ENCODE data around the gene DHRSX. TPM values are rescaled to one million over a fixed set of nuclear protein-coding genes. Genes with fewer than 3 reads are reported as not detected.
"Not testable (repeated sequence)": the region's sequence is repeated elsewhere in the genome, so short reads cannot be mapped to it uniquely, and the experiment has no call there.

DHRSX gene
- total and polyA plus RNA-seq, 2 donors (not counting 1 experiment from before 2014, with no cell fraction given), result 23.7 to 25.6 TPM

DNA sequence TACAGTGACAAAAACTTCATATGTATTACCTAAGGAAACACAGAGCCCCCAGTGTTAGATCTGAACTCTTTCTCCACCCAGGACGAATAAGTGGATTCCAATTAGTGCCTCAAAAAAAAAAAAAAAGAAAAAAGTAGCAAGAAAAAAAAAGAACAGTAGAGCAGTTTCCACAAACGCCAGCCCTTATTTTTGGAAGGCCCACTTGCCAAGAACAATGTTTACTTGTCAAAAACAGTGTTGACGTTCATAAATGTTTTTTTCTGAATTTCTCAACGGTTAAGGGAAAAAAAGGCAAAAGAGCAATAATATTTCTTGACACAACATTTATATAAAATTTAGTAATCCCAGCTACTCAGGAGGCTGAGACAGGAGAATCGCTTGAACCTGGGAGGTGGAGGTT lies 38.7 kb downstream of the DHRSX start:
- H3K36me3 ChIP-seq (ENCODE audit: control insufficient read depth, insufficient read depth, low read length), result no peaks in the 10 kb centered on the region
- DNase-seq (ENCODE audit: low read depth in 2 of 2), result peak in 1 of 2 donors; percentile 36
- no peaks in the 10 kb centered on the region for H3K9me3 ChIP-seq (ENCODE audit: control insufficient read depth, insufficient read depth, low read depth, low read length)
- peaks cover 4% of the 10 kb centered on the region for H3K4me1 ChIP-seq (ENCODE audit: control insufficient read depth, extremely low read depth, insufficient read depth, low read length)
- no peaks in the 10 kb centered on the region for H4K20me1 ChIP-seq (ENCODE audit: control insufficient read depth, extremely low read depth, insufficient read depth, low read length)
- H3K27ac ChIP-seq (ENCODE audit: insufficient read depth, low read length), result no peak overlapping the region
- no peaks in the 10 kb centered on the region for H3K27me3 ChIP-seq (ENCODE audit: control insufficient read depth, insufficient read depth, low read length)
- H3K4me3 ChIP-seq (replicated peaks in 1 of 4; ENCODE audit: control extremely low read depth in 1 of 4, insufficient read depth in 1 of 4, low read depth in 3 of 4, low read length in 4 of 4), result no peak overlapping the region
- H3K79me2 ChIP-seq (ENCODE audit: control insufficient read depth, insufficient read depth, low read length), result peaks cover 2% of the 10 kb centered on the region
- no peak overlapping the region for H2AFZ ChIP-seq (ENCODE audit: low read length)
- TF ChIP-seq EZH2 (IDR thresholded peaks at IDR 0.05; ENCODE audit: low read length, missing control alignments), result no peak
- TF ChIP-seq CTCF (conservative IDR thresholded peaks at IDR 0.05 in 1 of 2, IDR thresholded peaks at IDR 0.05 in 1 of 2; ENCODE audit: low read depth in 1 of 2, low read length in 2 of 2), result no peak
- H3K4me2 ChIP-seq (ENCODE audit: extremely low read depth, insufficient read depth, low read length), result no peak overlapping the region
- H3K9ac ChIP-seq (ENCODE audit: insufficient read depth, low read length), result no peak overlapping the region

- TF ChIP-seq EZH2 (IDR thresholded peaks at IDR 0.05; ENCODE audit: low read length, missing control alignments) (no peak), CTCF (conservative IDR thresholded peaks at IDR 0.05 in 1 of 2, IDR thresholded peaks at IDR 0.05 in 1 of 2; ENCODE audit: low read depth in 1 of 2, low read length in 2 of 2) (no peak)
- no peak overlapping the region for H3K27ac ChIP-seq (ENCODE audit: insufficient read depth, low read length)
- H3K4me2 ChIP-seq (ENCODE audit: extremely low read depth, insufficient read depth, low read length), result no peak overlapping the region
Measured at GRCh38 chrX:2461711-2462016, 39.1 kb downstream of the DHRSX start.

GRCh38 chrX:2460821-2461710 lies 39.7 kb downstream of the DHRSX start:
- H4K20me1 ChIP-seq (ENCODE audit: control insufficient read depth, extremely low read depth, insufficient read depth, low read length); H2AFZ ChIP-seq (ENCODE audit: low read length); H3K4me3 ChIP-seq (replicated peaks in 1 of 4; ENCODE audit: control extremely low read depth in 1 of 4, insufficient read depth in 1 of 4, low read depth in 3 of 4, low read length in 4 of 4); H3K36me3 ChIP-seq (ENCODE audit: control insufficient read depth, insufficient read depth, low read length); H3K9me3 ChIP-seq (ENCODE audit: control insufficient read depth, insufficient read depth, low read depth, low read length); H3K9ac ChIP-seq (ENCODE audit: insufficient read depth, low read length); H3K79me2 ChIP-seq (ENCODE audit: control insufficient read depth, insufficient read depth, low read length); H3K4me1 ChIP-seq (ENCODE audit: control insufficient read depth, extremely low read depth, insufficient read depth, low read length); H3K4me2 ChIP-seq (ENCODE audit: extremely low read depth, insufficient read depth, low read length); DNase-seq (ENCODE audit: low read depth in 2 of 2); H3K27ac ChIP-seq (ENCODE audit: insufficient read depth, low read length); H3K27me3 ChIP-seq (ENCODE audit: control insufficient read depth, insufficient read depth, low read length): not testable (repeated sequence)

More at GRCh38 chrX:2461711-2462016, 39.1 kb downstream of the DHRSX start:
- DNase-seq (ENCODE audit: low read depth in 2 of 2), result no peak
- Histone ChIP-seq H3K4me1 (ENCODE audit: control insufficient read depth, extremely low read depth, insufficient read depth, low read length) (peaks cover 4% of the 10 kb centered on the region), H4K20me1 (ENCODE audit: control insufficient read depth, extremely low read depth, insufficient read depth, low read length) (no peaks in the 10 kb centered on the region), H3K4me3 (replicated peaks in 1 of 4; ENCODE audit: control extremely low read depth in 1 of 4, insufficient read depth in 1 of 4, low read depth in 3 of 4, low read length in 4 of 4) (no peak overlapping the region), H3K79me2 (ENCODE audit: control insufficient read depth, insufficient read depth, low read length) (peaks cover 2% of the 10 kb centered on the region), H2AFZ (ENCODE audit: low read length) (no peak overlapping the region), H3K36me3 (ENCODE audit: control insufficient read depth, insufficient read depth, low read length) (no peaks in the 10 kb centered on the region), H3K9ac (ENCODE audit: insufficient read depth, low read length) (no peak overlapping the region), H3K27me3 (ENCODE audit: control insufficient read depth, insufficient read depth, low read length) (no peaks in the 10 kb centered on the region), H3K9me3 (ENCODE audit: control insufficient read depth, insufficient read depth, low read depth, low read length) (no peaks in the 10 kb centered on the region)

- not testable (repeated sequence) for H3K27me3 ChIP-seq (ENCODE audit: control insufficient read depth, insufficient read depth, low read length); H3K36me3 ChIP-seq (ENCODE audit: control insufficient read depth, insufficient read depth, low read length); DNase-seq (ENCODE audit: low read depth in 2 of 2); H3K27ac ChIP-seq (ENCODE audit: insufficient read depth, low read length); H4K20me1 ChIP-seq (ENCODE audit: control insufficient read depth, extremely low read depth, insufficient read depth, low read length); H3K4me2 ChIP-seq (ENCODE audit: extremely low read depth, insufficient read depth, low read length); H2AFZ ChIP-seq (ENCODE audit: low read length); H3K4me1 ChIP-seq (ENCODE audit: control insufficient read depth, extremely low read depth, insufficient read depth, low read length); H3K4me3 ChIP-seq (replicated peaks in 1 of 4; ENCODE audit: control extremely low read depth in 1 of 4, insufficient read depth in 1 of 4, low read depth in 3 of 4, low read length in 4 of 4); H3K9me3 ChIP-seq (ENCODE audit: control insufficient read depth, insufficient read depth, low read depth, low read length); H3K79me2 ChIP-seq (ENCODE audit: control insufficient read depth, insufficient read depth, low read length); H3K9ac ChIP-seq (ENCODE audit: insufficient read depth, low read length)
Measured at GRCh38 chrX:2460048-2460447, 40.7 kb downstream of the DHRSX start.
